Stomach (tissue), 4 donors: ENCODE measurements around the gene LDAH.

Experiments used
- CTCF ChIP-seq, 7 experiments: fragments of 450-650 bp in 4 of 7; fragments of 200-600 bp in 3 of 7; sonication (generic) in 3 of 7; IDR thresholded peaks; one replicate each; pipeline ENCODE4 v1.5.1; 2016 to 2019; ENCODE audit warnings: antibody characterized with exemption in 7 of 7, control low read depth in 2 of 7, mild to moderate bottlenecking in 1 of 7
- POLR2A ChIP-seq, 4 donors: fragments of 450-650 bp; IDR thresholded peaks; one replicate each; pipeline ENCODE4 v1.6.1; 2016; ENCODE audit warnings: antibody characterized with exemption in 4 of 4, control low read depth in 2 of 4, mild to moderate bottlenecking in 1 of 4, moderate library complexity in 1 of 4

GRCh38 chr2:20638646-20639430, 184.1 kb downstream of the LDAH start:
- TF ChIP-seq POLR2A (IDR thresholded peaks at IDR 0.05) (no peak), CTCF (IDR thresholded peaks at IDR 0.05) (no peak)
